Measurements from ENCODE around the gene SSTR3. TPM values are rescaled to one million over a fixed set of nuclear protein-coding genes. Genes with fewer than 3 reads are reported as not detected.

SSTR3 gene
- total RNA-seq (2021) (0.21 to 0.25 TPM (median 0.22 TPM) in 3 replicates), Bru-seq, nascent RNA (not detected)
- long read RNA-seq, experiment 1: 0 reads
- long read RNA-seq, experiment 2: 0 reads
- long read RNA-seq, experiment 3: 0 reads

- peaks cover 6% of the 10 kb centered on the region; the same call in 1 of the 2 replicates for H3K27me3 Mint-ChIP-seq (ENCODE audit: low read depth)
- POLR2A ChIA-PET: no interaction called here
- H3K4me1 Mint-ChIP-seq: peaks cover 12% of the 10 kb centered on the region
- no peaks in the 10 kb centered on the region for H3K9me3 Mint-ChIP-seq
- H3K4me3 Mint-ChIP-seq: peak within 1 kb of the TSS; percentile 62
- no peak for TF ChIP-seq ZNF121 (CRISPR knock-in tag; IDR thresholded peaks at IDR 0.05)
- TF ChIP-seq ZNF396 (CRISPR knock-in tag; IDR thresholded peaks at IDR 0.05; ENCODE audit: borderline replicate concordance): no peak
- TF ChIP-seq ZNF512 (CRISPR knock-in tag; IDR thresholded peaks at IDR 0.05; ENCODE audit: borderline replicate concordance): no peak
- TF ChIP-seq ATF1 (CRISPR knock-in tag; IDR thresholded peaks at IDR 0.05): no peak
- no peak for TF ChIP-seq SMAD3 (CRISPR knock-in tag; IDR thresholded peaks at IDR 0.05; ENCODE audit: borderline replicate concordance)
- TF ChIP-seq RORB (CRISPR knock-in tag; IDR thresholded peaks at IDR 0.05): no peak
- TF ChIP-seq NR1H2 (CRISPR knock-in tag; IDR thresholded peaks at IDR 0.05): no peak
- no peak for TF ChIP-seq OVOL2 (CRISPR knock-in tag; IDR thresholded peaks at IDR 0.05; ENCODE audit: borderline replicate concordance)
- ATAC-seq: peak; percentile 79
- H3K36me3 Mint-ChIP-seq: no peaks in the 10 kb centered on the region
- peak; percentile 34 for DNase-seq (ENCODE audit: low spot score)
- CTCF ChIA-PET: interaction anchor here (0.7 to 1.0 kb wide), 2 partner anchors 47 to 416 kb away, joined by 3 to 4 read pairs; no protein-coding TSS in a partner anchor
- no peak within 1 kb of the TSS for H3K27ac Mint-ChIP-seq
These were observed at the start of gene SSTR3 for GRCh38 chr22:37212174-37212906. TSS of gene SSTR3 (minus strand) at chr22:37212477. CDS start at chr22:37207803, 4,674 bp downstream.

- CTCF ChIA-PET: interaction anchor here (0.6 to 4.5 kb wide), 26 partner anchors 10 to 264 kb away, joined by 3 to 83 read pairs (median 5); partner anchors contain the start of genes MFNG and RAC2
- Mint-ChIP-seq H3K27me3 (ENCODE audit: low read depth) (peaks cover 34% of the 10 kb centered on the region), H3K4me3 (no peak overlapping the region), H3K4me1 (peaks cover 19% of the 10 kb centered on the region), H3K27ac (no peak overlapping the region), H3K9me3 (peaks cover 17% of the 10 kb centered on the region), H3K36me3 (peaks cover 4% of the 10 kb centered on the region)
- DNase-seq (ENCODE audit: low spot score): peak; percentile 74
- POLR2A ChIA-PET: no interaction called here
- TF ChIP-seq CTCF (IDR thresholded peaks at IDR 0.05): peak; percentile 86
- no peak for TF ChIP-seq ZNF671 (CRISPR knock-in tag; IDR thresholded peaks at IDR 0.05)
- ATAC-seq: peak; percentile 69
These were observed 48.6 kb upstream of the SSTR3 start for GRCh38 chr22:37260901-37261336.

- peaks cover 19% of the 10 kb centered on the region for H3K4me1 Mint-ChIP-seq
- DNase-seq (ENCODE audit: low spot score): no peak
- TF ChIP-seq ELF4 (CRISPR knock-in tag; IDR thresholded peaks at IDR 0.05; ENCODE audit: low read depth) (no peak), TEAD4 (CRISPR knock-in tag; IDR thresholded peaks at IDR 0.05) (no peak), CTCF (IDR thresholded peaks at IDR 0.05) (no peak), SMAD4 (CRISPR knock-in tag; IDR thresholded peaks at IDR 0.05) (no peak), PRRX2 (CRISPR knock-in tag; IDR thresholded peaks at IDR 0.05) (no peak), FOXJ3 (CRISPR knock-in tag; IDR thresholded peaks at IDR 0.05; ENCODE audit: borderline replicate concordance) (no peak), IRF2 (CRISPR knock-in tag; IDR thresholded peaks at IDR 0.05; ENCODE audit: borderline replicate concordance, low read depth) (no peak), TCF7 (CRISPR knock-in tag; IDR thresholded peaks at IDR 0.05; ENCODE audit: low read depth) (no peak)
- peaks cover 17% of the 10 kb centered on the region for H3K9me3 Mint-ChIP-seq
- ChIA-PET POLR2A (interaction anchor here (0.5 to 0.6 kb wide), 2 partner anchors 276 to 342 kb away, joined by 3 to 12 read pairs; no protein-coding TSS in a partner anchor), CTCF (interaction anchor here (0.5 to 4.5 kb wide), 46 partner anchors 8 to 265 kb away, joined by 3 to 83 read pairs (median 5); partner anchors contain the start of genes C1QTNF6, IL2RB, MFNG and RAC2)
- H3K27me3 Mint-ChIP-seq (ENCODE audit: low read depth): peaks cover 32% of the 10 kb centered on the region
- H3K36me3 Mint-ChIP-seq: peaks cover 4% of the 10 kb centered on the region
- no peak overlapping the region for H3K27ac Mint-ChIP-seq
- no peak for ATAC-seq
- no peak overlapping the region for H3K4me3 Mint-ChIP-seq
These were observed 48.0 kb upstream of the SSTR3 start for GRCh38 chr22:37260155-37260795.

Data from WTC11 (cell line).